GM20431 (cell line): ENCODE results near the gene FASTK.

Source experiments
- in situ Hi-C: fragments of 300-500 bp; cut with MseI, MboI; formaldehyde crosslinking; loops from one replicate; pipeline ENCODE4 v1.15.0; 2020; ENCODE audit warnings: low sequenced_read_pairs; ENCODE audit not compliant: unreplicated experiment

Gene FASTK

DNA sequence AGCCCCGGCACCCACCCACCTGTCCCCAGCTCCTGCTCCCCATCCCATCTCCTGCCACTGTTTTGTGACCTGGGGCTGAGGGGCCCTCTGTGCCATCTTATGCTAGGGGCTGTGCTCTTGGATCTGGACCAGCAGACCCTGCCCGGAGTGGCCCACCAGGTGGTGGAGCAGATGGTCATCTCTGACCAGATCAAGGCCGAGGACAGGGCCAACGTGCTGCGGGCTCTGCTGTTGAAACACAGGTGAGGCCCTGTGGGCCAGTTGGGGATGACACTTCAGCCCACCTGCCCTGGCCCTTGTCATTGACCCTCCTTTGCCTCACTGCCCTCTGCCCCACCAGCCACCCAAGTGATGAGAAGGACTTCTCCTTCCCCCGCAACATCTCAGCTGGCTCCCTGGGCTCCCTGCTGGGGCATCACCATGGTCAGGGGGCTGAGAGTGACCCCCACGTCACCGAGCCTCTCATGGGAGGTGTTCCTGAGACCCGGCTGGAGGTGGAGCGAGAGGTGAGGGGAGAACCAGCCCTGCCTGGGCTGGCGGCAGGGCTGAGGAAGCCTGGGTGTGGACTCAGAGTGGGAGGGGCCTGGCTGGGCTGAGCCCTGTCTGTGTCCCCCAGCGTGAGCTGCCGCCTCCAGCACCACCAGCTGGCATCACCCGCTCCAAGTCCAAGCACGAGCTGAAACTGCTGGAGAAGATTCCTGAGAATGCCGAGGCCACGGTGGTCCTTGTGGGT lies 10.6 kb downstream of the FASTK start:
- in situ Hi-C loops = no loop called here

DNA sequence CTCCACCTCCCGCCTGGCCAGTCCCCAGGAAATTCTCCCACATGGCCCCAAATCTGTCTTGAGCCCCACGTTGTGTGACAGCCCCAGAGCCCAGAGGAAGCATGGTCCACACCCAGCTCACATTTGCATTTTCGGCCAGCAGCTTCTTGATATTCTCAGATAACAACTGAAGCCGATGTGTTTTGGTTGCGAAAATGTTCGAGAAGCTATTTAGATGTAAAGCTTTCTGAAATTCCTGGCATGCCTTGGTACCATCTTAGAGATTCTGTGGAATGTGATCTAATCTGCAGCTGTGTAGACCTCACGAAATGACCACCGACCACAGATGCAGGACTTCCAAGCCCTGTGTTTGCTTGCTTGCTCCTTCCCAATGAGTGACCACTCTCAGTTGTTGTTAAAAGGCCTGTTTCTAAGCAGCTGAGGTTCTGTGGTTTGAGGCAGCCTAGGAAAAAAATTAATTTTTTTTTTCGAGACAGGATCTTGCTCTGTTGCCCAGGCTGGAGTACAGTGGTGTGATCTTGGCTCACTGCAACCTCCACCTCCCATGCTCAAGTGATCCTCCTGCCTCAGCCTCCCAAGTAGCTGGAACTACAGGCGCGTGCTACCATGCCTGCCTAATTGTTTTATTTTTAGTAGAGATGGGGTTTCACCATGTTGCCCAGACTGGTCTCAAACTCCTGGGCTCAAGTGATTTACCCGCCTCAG lies 12.4 kb downstream of the FASTK start:
- in situ Hi-C loops = no loop called here

DNA sequence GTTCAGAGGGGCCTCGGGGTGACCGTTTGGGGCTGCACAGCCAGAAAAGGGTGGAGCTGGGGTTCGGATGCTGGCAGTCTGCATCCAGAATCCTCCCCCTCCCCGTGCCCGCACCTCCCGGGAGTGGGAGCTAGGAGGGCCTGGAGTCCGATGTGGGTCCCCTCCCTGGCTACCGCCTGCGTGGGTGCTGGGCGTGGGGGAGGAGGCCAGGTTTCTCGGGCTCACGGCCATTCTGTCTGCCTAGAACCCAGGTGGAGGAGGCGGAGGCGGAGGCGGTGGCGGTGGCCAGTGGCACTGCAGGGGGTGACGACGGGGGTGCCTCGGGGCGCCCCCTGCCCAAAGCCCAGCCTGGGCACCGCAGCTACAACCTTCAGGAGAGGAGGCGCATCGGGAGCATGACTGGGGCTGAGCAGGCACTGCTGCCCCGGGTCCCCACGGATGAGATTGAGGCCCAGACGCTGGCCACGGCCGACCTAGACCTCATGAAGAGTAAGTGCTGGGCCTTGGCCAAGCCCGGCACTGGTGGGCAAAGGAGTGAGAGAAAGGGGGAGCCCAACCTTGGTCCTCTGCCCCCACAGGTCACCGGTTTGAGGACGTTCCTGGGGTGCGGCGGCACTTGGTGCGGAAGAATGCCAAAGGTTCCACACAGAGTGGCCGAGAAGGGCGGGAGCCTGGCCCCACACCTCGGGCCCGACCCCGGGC lies 14.2 kb downstream of the FASTK start:
- in situ Hi-C loops = no loop called here

DNA sequence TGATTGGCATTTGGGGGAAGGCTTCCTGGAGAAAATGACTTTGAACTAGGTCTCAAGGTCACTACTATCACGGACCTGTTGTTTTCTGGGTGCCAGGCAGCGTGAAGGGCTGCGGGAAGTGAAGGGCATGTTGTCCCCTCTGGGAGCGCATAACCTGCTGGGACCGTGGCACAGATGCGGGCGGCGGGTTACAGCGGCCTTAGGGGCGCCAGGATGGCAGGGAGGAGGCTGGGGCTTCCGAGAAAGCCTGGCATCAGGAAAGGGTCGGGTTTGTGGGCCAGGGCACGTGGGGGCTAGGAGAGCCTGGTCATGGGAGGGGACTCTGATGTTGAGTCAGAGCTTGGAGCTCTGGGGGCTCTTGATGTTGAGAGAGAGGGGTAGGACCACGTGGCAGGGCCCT lies 15.1 kb downstream of the FASTK start:
- in situ Hi-C loops = no loop called here

DNA sequence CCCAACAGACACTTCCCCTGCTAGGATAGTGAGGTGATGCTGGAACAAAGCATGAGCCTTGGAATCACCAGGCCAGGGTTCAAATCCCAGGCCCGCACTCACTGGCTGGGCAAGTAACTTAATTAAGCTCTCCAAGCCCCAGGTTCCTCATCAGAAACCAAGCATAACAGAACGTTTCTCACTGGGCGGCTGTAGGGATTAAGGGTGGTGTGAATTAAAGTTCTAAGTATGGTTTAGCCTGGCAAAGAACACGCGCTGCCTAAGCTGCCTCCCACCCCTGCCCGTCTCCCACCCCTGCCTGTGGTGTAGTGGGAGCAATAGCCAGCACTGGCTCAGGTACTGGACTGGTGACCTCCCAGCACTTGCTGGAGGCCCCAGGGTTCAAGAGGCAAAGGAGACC lies 15.6 kb downstream of the FASTK start:
- in situ Hi-C loops = no loop called here

DNA sequence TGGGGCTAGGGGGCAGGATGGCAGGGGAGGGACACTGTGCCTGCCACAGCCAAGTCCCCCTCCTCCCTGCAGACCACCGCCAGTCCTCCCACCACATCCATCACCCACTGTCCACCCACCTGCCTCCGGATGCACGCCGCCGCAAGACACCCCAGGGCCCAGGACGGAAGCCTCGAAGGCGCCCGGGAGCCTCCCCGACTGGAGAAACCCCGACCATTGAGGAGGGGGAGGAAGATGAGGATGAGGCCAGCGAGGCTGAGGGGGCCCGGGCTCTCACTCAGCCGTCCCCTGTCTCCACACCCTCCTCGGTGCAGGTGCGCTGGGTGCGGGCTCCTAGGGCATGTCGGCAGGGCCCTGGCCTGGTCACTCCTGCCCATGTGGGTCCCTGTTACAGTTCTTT lies 16.2 kb downstream of the FASTK start:
- in situ Hi-C loops = no loop called here

DNA sequence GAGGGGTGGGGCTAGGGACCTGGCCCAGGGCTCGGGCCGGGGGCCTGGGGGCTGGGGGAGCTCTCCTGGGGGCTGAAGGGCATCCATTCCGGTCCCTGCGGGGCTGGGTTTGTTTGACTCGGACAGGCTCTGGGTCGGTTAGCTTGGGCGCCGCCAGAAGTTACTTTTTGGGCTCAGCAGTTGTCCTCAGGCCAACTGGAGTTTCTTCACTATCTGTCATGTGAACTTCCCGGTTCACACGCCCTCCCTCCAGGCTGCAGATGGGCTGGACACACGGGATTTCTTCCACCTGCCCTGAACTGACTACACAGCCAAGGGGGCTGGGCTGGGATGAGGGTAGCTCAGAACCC lies 17.4 kb downstream of the FASTK start:
- in situ Hi-C loops = no loop called here

DNA sequence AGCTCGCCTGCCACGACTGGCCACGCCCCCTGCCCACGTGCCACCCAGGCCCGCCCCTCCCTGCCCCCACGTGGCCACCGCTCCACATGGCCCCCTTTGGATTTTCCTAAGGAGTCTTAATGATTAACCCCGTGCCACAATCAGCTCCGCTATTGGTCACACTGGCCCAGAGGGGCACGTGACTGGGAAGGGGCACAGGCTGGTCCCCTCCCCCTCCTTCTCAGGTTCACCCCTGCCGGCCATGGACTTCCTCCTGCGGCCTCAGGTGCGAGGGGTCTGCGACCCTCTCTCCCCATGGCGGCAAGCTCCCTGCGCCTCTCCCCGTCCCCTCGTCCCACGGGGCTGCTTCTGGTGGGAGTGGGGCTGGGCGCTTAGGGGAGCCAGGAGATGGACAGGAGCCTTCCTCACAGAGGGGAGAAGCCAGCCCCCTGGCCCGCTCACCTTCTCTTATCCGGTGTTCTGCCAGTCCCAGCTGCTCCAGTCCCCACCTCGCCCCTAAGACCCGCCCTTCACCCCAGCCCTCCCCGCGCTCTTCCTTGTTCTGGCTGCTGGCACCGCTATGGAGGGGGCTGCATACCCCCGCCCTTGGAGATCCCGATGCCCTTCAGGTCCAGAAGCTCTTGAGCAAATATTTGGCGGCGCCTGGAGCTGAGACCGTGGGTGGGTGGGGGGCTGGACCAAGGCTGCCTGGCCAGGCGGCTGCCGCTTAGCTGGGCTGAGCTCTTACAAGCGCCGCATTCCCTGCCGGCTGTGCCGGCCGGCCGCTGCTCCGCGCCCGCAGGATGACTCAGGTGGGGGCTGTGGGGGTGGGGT lies 18.0 kb downstream of the FASTK start:
- in situ Hi-C loops = no loop called here

DNA sequence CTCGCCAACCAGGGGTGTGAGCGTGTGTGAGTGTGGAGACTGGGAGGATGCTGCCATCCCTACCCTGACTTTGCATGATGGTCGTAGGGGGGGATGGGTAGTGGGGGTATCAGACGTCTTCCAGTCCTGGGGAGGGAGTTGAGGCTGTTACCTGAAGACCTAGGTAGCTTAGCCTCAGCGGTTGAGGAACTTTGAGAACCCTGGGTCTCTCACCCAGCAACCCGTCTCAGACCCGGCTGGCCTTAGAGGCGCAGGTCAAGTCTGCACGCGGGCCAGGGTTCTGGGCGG lies 18.6 kb downstream of the FASTK start:
- in situ Hi-C loops = no loop called here

DNA sequence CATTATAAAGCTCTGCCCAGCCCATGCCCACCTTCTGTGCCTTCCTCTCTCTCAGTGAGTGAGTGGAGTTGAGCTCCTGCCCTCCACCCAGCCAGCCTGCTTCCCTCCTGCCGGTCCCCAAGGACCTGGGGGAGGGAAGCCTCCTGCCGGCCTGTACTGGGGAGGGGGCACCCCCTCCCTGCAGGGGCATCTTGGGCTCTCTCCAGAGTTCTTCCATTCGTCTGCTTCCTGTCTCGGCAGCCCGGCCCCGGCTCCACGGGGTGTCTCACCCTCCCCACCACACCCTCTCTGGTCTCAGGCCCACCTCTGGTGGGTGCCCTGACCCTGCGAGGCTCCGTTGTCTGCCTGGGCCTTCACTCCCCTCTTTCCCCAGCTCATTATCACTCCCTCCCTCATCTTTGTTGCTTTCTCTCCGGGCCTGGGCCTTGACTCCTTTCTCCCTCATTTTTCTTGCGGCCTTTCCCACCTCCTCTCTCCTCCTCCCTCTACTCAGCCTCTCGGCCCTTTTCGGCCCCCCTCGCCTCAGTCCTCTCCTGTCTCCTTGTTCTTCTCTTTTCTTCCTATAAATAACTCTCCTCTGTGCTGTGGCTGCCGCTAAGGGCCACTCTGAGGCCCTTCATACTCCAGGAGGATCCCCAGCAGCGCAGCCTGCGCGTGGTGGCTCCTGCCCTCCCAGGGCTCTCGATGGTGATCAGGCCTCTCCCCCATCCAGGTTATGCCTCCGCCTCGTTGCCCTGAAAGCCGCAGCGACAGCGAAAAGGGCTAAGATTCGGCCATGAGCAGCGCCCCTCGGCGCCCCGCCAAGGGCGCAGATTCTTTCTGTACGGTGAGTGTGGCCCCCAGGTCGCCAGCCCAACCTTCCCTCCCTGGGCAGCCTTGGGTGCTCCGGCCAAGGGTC lies 19.1 kb downstream of the FASTK start:
- in situ Hi-C loops = no loop called here

DNA sequence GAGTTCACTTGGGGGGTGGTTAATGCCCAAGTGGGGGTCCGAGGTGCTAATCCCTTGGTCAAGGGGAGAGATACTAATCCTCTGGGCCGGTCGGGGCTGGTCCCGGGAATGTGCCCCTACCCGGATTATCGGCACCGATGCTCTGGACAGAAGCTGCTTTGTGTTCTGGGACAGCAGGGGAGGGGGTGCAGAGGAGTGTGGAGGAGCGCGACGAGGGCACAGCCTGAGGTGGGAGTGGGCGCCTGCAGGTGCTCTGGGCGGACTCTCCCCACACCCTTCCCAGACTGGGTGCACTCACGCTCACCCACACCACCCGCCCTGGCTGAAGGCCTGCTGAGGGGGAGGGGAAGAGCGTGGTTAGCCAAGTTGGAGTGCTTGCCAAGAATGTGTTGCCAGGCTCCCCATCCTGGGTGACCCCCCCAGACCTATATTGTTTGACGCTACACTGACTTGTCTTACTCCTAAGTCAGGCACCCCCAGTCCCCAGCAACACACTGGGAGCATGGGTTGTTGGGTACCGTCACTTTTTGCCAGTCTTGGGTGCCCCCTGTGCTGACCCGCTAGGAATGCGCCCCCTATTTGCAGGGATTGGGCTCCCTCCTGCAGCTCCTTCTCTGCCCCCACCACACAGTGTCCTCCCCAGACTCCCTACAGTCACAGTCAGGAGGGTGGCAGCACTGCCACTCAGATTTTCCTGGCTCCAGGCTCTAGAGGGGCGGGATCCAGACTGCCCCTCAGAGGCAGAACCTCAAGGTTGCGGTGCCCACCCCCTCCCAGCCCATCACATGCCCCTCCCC lies 20.0 kb downstream of the FASTK start:
- in situ Hi-C loops = no loop called here

DNA sequence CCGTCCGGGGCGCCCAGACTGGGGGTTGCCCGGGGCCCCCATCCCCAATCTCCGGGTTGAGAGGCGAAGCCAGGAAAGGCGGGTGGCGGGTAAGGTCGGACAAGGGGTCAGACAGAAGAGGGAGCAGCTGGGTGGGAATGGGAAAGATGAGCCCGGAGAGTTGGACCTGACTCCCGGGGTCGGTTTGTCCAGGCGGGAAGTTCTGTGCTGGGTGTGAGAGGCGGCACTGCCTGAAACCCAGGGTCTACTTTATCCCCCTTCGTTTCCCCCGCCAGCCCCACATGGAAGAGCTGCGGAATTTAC lies 20.5 kb downstream of the FASTK start:
- in situ Hi-C loops = no loop called here

DNA sequence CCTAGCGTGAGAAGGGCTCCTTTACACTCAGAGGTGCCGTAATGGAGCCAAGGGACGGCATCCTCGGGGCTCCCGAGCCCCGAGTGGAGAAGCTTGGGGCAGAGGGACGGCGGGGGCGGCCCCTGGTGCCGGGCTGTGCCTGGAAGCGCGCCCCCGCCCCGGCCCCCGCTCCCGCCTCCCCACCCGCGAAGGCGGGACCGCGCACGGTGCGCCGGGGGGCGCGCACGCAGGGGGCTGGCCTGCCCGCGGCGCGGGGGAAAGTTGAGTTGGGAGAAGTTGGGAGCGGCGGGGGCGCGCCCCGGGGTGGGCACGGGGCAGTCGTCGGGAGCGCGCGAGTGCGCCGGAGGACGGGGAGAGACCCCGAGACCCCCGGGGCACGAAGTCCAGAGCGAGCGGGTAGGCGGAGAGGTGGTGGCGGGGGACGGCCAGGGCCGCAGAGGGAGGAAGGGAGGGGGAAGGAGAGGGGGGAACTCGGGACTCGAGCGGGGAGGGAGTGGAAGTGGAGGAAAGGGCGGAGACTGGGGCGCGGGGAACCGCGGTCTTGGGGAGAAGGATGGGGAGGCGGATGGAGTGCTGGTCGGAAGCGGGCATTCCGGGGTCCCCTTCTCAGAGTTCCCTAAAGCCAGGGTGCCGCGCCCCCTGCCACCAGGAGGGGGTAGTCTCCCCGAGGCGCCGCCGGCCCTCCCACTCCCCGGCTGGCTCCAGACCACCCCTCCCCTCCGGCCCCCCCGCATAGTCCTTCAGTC lies 21.1 kb downstream of the FASTK start, which contains the start of gene SLC4A2:
TSS of gene SLC4A2 (plus strand) at position 223 of the 746 bp plus-strand sequence. CDS start 2,399 bp downstream, outside the sequence.
- in situ Hi-C loops = no loop called here

DNA sequence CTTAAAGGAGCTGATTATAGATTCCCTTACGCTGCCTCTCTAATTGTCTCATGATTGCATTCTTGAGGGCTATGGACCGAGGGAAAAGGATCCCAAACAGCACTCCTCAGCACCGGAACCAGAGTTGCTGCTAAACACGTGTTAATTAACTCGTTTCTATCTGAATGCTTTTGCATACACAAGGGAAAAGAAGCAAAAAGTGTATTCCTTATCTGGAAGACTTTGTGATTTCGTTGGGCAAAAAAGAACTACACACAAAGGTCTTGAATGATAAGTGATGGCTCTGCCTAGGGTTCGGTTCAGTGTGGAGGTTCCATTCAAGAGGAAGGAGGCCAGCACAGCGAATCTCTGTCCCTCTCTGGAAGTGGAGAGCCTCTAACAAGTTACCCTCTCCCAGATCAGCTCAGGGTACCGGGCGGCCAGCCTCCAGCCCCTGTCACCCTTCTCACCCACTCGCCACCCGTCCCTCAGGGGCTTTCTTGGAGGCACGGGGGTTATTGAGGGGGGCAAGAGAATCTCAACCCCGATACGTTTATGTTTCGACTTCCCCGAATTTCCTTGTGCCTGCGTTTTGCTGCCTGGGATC lies 21.7 kb downstream of the FASTK start:
- in situ Hi-C loops = no loop called here

DNA sequence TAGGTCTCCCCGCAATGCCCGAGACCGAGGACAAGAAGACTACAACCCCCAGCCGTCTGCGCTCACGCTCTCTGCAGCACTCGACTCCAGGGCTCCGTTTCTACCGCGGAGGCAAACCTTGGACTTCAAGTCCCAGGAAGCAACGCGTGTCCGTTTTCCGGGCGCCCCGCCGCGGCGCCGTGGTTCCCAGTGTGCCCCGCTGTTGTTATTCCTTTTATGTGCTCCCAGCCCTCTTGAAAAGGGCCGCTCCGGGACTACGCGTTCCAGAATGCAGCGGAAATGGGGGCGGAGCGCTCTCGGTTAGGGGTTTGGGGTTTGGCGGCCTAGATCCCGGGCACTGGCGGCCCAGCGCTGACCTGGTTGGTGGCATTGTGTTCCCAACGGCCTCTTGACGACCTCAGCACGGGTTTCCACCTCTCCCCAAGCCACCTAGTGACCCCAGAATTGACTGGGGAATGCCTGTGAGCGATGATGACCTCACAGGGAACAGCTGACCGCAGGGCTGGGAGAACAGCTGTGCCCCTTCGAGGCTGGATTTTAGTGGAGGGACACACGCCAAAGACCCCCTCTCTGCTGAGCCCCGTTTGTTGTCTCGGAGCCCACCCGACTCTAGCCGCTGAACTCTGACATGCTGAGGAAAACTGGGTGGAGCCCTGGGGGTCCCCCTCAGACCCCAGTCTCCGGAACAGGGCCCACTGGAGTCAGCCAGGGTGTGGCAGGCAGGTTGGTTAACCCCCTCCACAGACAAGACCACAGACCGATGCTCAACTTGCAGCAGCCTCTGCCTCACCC lies 22.4 kb downstream of the FASTK start:
- in situ Hi-C loops = no loop called here

DNA sequence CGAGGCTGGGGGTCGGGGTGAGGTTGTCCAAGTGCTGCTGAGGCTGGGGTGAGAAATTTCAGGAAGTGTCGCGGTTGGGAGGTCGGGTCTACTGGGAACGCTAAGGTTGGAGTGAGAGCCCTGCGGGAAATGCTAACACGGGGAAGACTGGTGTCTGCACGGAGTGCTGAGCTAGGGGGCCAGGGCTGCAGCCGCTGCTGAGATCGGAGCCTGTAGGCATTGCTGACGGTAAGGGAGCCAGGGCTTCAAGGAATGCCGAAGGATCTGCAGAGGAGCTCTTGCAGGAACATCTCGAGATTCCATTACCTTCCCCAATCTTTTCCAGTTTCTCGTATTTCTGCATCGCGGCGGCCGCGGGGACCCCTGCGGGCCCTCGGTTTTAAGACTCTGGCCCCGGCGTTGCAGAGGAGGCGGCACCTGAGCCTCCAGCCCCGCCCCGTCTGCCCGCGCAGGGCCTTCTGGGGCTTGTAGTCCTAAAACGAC lies 23.1 kb downstream of the FASTK start, which contains the start of gene CDK5:
TSS of gene CDK5 (minus strand) at position 392 of the 483 bp plus-strand sequence. CDS start at position 343, 49 bp downstream.
- in situ Hi-C loops = no loop called here
